HPDE6-E6E7 (cell line): Measurements from ENCODE around the gene PPP1R18.

Experiments
- DNase-seq: peaks from one replicate; pipeline ENCODE4 v3.0.0; 2011; ENCODE audit warnings: missing footprints; ENCODE audit errors: extremely low spot score

PPP1R18 gene

DNA sequence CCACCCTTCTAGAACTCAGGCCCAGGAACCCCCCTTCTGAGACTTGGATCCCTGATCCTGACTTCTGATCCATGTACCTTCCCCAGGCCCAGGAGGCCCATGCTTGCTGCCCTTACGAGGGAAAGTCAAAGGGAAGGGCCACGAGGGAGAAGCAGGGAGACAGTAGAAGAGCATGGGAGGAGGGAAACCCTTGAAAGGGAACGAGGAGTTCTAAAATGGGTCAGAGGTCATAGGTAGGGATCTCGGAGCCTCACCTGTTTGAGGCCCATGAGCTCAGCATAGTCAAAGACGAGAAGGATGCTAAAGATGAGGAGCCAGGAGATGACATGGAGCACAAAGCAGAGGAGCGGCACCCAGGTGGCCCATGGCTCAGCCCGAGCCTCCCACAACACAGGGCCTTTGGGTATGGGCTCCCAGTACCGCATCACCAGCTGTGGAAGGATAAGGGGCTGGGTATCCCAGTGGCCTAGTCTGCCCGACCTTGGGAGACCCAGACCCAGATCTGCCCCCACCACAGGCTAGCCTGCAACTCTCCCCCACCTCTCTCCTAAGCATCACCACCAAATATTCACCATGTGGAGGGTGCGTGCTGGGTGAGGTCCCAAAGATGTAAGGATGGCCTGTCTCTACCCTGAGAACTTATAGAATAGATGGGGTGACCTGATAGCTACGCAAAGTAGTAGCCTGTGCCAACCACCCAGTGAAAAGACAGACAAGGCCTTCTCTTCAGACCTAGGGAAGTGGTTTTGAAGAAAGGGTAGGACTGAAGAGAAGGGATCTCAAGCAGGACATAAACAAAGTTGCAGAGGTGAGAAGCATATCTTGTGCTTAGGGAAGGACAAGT is 2.8 kb upstream of the PPP1R18 start:
- no peak for DNase-seq

DNA sequence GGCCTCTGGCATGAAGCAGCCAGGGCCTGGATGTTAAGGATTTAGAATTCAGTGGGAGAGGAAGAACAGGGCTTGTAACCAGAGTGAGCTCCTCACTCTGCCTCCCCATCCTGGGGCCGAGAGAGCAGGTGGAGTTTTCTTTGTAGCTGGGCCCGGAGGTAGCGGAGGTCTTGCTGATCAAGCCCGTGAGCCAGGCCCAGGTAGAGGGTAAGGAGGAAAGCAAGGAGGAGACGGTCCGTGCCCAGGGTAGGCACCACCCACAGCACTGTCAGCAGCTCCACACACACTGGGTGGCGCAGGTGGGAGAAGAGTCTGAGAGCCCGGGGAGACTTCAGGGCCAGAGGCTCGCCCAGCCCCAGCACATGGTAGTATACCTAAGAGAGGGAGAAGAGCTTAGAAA is 2.1 kb upstream of the PPP1R18 start:
- no peak for DNase-seq

DNA sequence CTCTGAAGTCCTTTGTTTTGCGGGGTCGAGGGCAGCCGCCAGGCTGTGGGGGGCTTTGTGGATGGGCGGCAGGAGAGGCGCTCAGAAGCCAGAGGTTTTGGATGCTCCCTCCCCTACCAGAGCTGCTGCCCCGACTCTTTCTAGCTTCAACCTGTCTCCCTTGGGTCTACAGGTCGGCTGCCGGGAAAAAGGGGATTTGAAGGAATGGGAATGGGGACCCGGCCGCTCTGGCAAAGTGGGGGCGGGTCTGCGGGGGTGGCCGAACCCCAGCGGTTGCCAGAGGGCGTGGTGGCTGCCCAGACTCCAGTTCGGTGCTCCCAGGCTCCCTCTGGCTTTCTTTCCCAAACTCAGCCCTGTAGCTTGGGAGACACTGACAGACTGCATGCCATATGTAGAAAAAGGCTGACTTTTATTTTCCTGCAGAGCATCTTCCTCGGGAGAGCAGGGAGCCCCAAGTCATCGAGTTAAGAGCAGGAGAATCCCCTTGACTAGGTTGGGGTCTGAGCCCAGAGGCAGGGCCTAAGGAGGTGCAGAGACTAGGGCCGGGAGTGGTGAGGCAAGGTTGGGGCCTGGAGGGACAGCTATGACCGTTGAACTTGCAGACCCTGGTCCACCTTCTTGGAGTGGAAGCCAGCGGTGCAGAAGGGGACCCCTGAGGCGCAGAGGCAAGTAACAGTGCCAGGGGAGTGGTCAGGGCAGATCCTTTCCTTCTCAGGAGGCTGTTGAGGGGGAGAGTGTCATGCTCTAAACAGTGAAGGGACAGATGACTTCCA is 1.4 kb upstream of the PPP1R18 start:
- DNase-seq = no peak

DNA sequence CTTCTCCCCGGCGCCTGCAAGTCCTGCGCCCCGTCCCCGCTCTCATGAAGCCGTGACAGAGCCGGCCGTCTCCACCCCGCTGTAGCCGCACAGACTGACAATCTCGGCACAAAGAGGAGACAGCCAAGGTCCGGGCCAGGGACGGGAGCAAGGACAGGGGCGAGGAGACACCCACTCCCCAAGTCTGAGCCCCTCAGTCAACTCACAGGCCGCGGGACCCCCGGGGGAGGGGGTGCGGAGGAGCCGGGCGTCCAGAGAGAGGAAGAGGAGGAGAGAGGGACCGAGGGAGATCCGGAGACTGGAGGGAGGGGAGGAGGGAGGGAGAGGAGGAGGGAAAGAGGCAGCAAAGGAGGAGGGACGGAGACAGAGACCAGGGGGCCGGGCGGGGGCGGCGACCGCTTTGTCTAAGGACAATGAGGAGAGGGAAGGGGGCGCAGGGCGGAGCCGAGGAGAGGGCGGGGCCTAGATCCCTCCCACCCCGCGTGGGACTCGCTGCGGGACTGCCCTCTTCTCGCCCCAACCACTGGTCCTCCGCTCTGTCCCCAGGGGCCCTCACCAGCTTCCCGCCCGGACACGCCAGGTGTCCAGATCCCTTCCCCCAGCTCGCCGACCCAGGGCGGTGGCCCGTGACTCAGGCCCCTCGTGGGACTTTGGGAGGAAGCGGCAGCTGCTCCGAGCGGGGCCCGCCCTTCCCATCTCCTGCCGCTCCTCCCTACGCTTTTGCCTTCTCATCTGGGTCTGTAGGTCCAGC is 638 bp upstream of the PPP1R18 start:
- DNase-seq = peak; percentile 93

DNA sequence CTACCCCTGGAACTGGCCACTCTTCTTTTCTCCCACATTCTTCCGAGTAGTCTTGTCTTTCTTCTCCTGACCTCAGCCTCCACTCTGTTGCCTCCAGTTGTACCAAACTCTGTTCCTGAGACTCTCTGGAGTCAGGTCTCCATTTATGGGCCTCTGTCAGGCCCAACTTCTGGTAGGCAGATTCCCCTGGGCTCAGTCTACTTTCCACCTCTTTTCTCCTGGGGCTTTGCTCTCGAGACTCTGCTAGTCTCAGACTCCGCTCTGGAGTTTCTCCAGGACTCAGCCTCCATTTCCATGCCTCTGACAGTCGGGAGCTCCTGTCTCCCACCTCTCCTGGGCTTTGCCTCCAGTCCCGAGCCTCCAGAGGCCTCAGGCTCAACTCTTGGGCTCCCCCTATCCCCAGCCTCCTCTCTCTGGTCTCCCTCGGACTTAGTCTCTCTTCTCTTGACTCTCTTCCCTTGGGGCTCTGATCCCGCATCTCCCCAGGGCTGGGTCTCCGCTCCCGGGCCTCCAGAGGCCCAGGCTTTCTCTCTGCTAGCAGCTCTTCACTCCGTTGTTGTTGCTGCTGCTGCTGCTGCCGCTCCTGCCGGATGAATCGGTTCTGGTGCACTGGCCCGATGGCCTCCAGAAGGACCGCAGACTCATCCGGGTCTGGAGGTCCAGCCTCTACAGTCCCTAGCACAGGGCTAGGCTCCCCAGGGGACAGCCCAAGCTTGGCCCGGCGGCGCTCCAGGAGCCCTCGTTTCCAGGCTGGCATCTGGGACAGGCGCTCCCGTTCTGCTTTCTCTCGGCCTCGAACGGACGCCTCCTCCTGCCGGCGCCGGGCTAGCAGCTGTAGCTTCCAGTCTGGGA is 1.1 kb downstream of the PPP1R18 start:
- DNase-seq = no peak

DNA sequence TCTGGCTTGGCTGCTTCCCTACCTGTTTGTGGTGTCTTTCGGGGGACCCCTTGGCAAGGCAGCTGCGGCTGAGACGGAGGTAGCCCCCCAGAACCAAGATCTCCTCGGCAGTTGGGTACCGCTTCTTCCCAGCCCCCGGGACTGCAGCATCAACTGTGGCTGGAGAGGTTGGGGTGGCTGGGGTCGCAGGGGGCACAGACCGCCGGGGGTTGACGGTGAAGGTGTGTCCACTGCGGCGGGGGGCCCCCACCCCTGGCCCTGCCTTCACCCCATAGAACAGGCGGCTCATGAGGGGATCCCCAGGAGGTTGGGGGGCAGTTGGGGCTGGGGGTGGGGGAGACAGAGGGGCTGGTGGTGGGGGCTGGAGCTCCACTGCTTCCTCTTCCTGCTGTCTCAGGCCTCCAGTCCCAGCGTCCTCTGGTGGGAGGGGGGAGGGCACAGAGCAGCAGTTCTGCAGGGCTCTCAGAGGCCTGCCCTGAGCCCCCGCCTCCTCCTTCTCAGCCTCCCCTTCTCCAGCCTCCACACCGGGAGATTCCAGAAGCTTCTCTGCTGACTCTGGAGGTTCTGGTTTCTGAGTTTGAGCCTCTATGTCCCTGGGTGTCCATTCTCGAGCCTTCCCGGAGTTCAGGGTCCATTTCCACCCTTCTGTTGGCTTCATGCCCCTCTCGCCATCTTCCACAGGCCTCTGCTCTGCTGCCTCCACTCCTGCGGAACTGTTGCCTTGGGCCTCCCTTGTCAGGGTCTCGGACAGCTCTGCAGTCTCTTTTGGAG is 1.9 kb downstream of the PPP1R18 start:
- no peak for DNase-seq

DNA sequence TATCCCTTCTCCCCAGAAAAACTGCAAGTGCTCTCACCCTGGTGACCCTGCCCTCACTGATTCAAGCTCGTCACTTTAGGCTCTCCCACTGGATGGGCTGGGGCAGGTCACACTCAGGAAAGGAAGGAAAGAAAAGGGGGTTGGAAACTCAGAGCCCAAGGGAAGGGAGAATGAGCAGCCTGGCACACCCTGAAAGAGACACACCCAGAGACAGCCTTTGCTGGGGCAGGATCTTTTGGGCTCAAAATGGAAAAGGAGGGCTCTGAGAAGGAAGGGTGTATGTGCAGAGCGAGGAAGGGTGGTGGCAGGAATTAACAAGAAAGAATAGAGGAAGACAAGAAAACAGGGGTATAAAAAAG is 2.5 kb downstream of the PPP1R18 start:
- no peak for DNase-seq

DNA sequence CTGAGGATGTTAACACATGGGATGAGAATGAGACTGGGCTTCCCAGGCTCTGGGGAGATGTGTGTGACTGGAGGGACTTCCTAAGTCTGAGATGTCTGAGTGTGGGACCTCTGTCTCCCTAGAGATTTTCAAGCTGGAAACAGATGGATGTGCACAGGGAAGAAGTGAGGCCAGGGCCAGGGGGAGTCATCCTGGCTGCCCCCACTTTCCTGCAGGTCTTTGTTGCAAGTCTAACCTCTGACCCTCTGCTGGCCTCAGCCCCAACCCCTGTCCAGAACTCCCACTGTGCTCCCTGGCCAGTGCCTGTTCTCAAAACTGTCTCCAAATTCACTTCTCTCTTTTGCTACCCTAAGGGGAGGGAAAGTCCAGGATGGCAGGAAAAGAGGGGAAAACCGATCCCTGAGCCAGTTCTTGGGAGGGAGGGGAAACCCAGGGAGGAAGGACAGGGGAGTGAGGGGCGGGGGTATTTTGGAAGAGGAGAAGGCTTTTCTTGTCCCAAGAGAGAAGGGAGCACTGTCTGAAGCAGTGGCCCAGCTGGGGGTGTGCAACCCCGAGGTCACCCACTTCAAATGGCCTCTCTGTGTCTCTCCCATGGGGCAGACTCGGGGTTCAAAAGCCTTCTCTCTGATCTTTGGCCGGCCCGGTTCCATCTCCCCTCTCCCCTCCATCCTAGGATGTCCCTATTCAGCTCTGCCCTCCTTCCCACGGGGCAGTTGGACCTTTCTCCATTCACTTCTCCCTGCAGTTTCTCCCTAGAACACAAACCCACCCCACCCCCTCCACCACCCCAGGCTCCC is 3.1 kb downstream of the PPP1R18 start:
- DNase-seq = no peak

DNA sequence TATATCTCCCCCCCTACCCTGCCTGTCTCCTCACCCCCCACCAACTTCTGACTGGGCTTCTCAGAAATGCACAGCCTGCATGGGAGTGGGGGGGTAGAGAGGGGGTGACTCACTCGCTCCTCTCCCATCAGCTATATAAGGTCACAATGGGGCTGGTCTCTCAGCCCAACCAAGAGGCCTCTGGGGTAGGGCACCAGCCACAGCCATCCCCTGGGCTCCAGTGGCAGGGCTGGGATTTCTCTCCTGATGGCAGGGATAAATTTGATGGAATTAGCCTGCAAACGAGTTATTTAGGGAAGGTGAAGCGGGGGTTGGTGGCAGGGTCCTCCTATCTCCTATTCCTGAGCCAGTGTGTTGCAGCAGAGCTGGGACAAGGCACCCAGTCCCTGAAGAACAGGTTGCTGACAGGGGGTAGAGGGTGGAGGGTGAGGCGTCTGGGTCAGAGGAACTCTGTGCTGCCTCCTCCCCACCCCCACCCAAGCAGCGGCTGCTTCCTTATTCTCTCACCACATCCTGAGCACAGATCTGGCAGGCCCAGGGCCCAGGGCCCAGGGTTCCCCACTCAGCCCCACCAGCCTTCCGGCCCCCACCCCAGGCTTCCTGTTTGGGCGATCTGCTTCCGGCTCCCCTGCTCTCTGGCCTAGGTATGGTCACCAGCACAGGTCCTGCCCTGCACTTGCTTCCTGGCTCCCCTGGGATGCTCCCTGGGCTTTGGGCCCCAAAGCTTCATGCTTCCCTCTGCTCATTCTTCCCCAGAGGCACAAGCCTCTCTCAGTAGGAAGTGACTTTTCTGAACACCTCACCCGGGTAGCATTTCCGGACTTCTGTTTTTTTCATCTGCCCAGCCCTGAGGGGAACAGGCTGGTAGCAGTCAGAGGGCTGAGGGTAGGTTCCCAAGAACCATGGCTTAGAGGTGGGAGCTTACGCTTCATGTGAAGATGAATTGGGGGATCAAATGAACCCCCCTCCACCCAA is 4.0 kb downstream of the PPP1R18 start:
- DNase-seq = peak; percentile 67

DNA sequence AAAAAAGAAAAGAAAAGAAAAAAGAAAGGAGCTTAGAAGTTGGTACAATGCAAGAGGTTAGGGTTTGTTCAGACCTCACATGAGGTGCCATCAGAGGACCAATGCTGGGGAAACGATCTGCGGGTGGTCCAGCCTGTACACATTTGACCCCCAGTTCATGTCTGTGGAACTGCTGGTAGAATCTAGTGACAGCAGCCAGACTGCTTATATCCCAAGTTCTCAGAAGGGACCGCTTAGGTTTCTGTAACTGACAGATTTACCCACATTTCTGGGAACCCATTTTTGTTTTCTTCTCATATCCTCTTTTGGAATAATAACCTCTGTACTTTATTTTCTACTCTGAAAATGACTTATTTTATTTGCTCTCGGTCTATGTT is 4.7 kb downstream of the PPP1R18 start:
- no peak for DNase-seq

DNA sequence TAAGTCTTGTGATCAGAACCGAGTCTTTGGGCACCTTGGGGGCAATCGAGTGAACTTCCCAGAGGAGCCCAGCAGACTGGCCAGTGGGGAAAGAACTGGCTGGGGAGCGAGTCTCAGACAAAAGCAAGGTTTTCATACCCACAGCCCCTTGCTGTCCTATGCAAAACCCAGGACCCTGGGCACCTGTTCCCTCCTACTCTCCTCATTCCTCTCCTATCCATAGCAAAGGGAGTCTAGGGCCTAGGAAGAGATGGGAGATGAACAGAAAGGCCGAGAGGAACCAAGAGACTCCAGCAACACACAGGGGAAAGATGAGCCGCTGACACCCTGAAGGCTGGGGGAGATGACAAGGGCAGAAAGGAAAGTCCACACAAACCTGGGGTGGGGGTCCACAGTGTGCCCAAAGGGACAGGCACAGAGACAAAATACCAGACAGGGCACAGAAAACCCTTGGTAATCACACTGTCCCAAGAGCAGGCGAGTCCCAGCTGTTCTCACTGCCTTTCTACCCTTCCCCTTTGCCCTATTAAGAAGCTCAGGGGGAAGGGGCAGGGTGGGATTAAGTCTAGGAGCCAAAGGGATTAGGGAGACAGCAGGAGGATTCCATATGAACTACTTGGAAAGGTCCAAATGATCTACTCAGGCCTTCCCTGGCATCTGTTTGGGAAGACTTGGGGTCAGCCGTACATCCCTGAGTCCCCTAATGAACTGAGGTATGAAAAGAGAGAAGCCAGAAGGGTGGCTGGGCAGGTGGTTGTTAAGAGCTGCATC is 6.5 kb downstream of the PPP1R18 start:
- DNase-seq = no peak

DNA sequence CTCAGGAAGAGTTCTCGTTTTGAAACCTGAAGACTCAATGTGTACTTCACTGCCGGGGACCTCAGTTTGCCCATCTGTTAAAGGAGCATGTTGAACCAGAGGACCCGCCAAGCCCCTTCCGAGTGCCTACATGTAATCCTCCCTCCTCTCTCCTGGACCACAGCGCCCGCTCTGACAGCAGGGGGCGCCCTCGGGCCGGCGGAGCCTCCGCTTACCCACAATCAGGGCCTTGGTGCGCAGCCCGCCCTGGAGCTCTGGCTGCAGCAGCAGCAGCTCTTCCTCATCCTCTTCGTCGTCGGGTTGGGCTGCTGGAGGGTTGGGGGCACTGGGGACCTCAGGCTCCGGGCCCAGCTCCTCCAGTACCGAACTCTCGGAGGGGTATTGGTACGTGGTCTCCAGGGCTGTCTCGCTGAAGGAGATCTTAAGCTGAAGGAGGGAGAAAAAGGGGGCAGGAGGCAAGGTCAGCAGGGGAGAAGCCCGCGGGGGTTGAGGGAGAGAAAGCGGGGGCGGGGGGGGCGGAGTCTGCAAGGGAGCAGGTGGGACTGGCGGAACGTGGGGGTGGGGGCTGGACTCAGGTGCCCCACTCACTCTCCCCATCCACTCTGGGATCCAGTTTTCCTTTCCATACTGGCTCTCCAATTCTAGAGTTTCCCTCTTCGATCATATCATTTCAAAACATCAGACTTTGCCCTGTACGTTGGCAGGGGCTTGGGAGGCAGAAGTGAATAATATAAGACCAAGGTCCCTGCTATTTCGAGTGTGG is 7.3 kb downstream of the PPP1R18 start:
- DNase-seq = no peak

DNA sequence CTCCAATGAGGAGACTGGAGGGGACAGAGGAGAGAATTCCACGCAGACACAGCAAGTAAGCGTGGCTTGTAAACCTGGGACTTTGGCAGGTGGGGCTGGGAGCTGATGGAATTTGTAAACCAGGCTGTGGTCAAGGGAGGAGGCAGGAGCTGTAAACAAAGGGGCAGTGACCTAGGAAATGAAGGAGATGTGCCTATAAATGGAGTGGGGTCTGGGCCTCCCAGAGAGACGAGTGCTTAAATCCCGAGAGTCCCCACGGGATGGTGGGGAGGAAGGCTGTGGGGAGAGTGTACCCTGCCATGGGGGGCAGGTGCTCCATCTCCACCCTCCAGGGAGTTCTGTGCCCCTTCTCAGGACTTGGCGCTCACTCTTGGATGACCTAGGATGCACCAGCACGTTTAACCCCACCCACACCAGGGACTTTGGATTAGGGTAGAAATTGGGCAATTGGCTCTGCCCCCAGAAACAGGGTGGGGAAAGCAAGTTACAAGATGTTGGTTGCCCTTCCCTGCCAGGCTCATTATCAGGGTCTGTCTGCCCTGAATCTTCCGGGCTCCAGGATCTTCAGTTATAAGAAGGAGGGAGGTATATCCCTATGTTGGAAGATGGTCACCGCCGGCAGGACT is 9.7 kb downstream of the PPP1R18 start:
- DNase-seq = no peak

DNA sequence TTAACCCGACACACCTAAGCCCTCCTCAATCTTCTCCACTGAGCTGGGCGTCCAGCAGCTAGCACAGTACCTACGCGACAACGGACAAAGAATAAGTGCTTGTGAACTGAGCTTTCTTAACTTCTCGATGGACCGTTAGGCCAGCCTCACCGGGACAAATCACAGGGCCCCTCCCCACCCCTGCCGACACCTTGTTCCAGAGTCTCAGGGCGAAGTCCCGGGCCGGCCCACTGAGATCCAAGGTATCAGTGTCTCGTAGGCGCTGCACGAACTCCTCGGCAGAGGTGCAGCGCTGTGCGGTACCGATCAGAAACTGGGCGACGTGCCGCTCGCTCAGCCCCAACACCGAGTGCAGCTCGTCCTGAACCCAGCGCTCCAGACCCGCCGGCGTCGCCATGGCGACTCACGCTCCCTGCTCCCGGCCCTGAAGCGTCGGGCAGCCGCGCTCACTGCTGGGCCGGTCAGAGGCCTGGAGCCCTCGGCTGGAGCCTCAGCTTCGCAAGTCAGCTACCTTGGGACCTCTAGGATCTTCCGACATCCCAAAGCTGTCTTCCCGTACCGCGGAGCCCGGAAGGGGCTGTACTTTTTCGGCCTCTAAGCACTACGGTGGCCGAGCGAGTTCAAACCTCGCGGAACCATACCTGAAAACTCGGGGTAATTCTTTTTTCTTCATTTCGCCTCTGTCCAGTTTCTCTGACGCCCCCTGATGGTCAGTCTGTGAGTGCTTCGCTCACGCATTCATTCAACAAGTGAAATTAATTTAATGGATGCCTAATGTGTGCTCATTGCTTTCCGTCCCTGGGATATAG is 13.8 kb downstream of the PPP1R18 start, which contains the start of gene DHX16:
DHX16 (minus strand) TSS at position 562 of the 809 bp plus-strand sequence; CDS start at position 397, 165 bp downstream.
- peak; percentile 89 for DNase-seq

DNA sequence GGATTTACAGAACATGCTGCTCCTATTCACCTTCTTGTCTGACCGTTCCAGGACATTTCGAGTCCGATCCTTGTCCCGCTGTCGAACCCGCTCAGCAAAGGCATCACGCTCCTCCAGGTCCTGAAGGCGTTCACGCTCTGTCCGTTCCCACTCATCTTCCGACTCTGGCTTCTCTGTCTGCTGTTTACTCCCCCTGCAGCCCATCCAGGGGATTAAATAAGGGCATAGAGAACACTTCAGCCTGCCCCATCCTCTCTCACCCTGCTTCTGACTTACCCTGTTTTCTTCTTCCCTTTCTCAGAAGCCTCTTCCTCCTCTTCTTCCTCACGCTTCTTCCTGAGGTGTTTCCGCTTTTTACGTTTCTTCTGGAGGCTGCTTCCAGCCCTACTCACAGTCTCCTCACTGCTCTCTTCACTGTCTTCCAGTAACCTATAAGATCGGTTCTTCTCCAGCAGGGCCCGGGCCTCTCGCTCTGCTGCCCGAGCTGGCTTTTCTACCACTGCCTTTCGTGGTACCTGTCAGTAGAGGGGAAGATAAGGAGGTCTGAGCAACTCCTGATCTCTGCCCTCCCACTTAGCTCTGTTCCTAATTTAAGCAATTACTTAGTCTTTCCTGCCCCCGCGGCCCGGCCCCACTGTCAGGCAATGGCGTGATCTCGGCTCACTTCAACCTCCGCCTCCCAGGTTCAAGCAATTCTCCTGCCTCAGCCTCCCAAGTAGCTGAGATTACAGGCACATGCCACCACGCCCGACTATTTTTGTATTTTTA is 15.5 kb downstream of the PPP1R18 start:
- DNase-seq = no peak
